Activated CD4-positive, alpha-beta T cell treated with anti-CD3 and anti-CD28 coated beads, Interleukin-2, amount 10 ng/mL, durations not matched to agents 24 days and 14 days (primary cell): ENCODE measurements around the gene STUB1. TPM values are rescaled to one million over a fixed set of nuclear protein-coding genes. Genes with fewer than 3 reads are reported as not detected.

Source experiments
- DNase-seq: peaks from one replicate; pipeline ENCODE4 v3.0.0; 2022
- H3K27ac Mint-ChIP-seq: one replicate; pipeline ENCODE4 v1.8.0; 2022; ENCODE audit warnings: mild to moderate bottlenecking, mixed read lengths
- H3K27me3 Mint-ChIP-seq: one replicate; pipeline ENCODE4 v1.8.0; 2022; ENCODE audit warnings: mixed read lengths
- H3K36me3 Mint-ChIP-seq: one replicate; pipeline ENCODE4 v1.8.0; 2022; ENCODE audit warnings: low read depth, mild to moderate bottlenecking, mixed read lengths
- H3K4me1 Mint-ChIP-seq: one replicate; pipeline ENCODE4 v1.8.0; 2021; ENCODE audit warnings: mixed read lengths
- H3K4me3 Mint-ChIP-seq: one replicate; pipeline ENCODE4 v1.8.0; 2022; ENCODE audit warnings: mild to moderate bottlenecking, moderate library complexity, mixed read lengths
- H3K9me3 Mint-ChIP-seq: one replicate; pipeline ENCODE4 v1.8.0; 2021; ENCODE audit warnings: mixed read lengths
- intact Hi-C: fragments of 100-400 bp; cut with micrococcal nuclease; formaldehyde crosslinking; loops from one replicate; pipeline ENCODE4 v1.15.1; 2023
- total RNA-seq: library from RNA; stranded (reverse); gene quantifications from 2 replicates; pipeline ENCODE4 v1.2.3, GENCODE V29; 2022

STUB1 gene
- total RNA-seq, 1 donor from 2014 or later, result 93.8 TPM

DNA sequence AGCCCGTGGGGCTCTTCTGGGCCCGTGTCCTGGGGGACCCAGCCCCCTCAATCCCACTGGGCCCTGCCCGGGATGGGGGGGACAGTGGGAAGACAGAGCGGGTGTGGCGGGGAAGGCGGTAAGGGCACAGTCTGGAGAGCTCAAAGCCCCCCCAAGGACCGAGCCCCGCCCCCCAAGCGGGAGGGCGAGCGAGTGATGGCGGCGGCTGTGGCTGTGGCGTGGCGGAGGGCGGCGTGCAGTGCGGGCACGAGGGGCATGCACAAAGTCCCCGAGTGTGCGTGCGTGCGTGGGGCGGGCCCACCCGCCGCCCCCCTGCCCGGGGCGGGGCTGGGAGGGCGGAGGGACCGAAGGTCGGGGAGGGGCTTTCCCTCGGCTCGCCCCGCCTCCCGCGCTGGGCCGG is 13.6 kb downstream of the STUB1 start:
- Mint-ChIP-seq H3K27me3 (peaks cover 17% of the 10 kb centered on the region), H3K36me3 (no peaks in the 10 kb centered on the region), H3K4me1 (peaks cover 16% of the 10 kb centered on the region), H3K9me3 (peaks cover 4% of the 10 kb centered on the region), H3K4me3 (peak overlapping the region; percentile 65), H3K27ac (no peak overlapping the region)
- intact Hi-C loops, result no loop called here
- no peak for DNase-seq

DNA sequence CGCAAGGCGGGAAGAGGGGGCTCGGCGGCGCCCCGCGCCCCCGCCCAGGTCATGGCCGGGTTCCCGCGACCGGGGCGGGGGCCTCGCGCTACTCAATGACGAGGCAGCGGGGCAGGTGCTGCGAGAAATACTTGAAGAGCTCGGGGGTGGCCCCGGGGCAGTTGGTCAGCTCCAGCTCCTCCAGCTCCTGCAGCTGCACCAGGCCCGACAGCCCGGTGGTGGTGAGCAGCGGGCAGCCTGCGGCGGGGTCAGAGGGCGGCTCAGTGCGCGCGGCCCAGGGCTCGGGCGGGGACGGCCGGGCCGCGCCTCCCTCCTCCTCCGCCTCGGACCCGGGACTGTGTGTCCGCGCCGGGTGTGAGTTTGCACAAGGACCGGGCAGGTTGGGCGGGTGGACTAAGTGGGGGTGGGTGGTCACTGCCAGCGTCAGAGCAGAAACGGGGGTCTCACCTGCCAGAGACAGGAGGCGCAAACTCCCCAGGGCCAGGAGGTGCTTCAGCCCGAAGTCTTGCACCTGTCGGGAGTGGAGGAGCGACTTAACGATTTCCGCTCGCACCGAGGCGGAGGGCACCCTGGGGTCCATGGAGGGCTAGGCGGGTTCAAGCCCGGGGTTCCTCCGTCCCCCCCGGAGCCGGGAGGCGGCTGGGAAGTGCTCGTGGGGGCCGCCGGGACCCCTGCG is 14.1 kb downstream of the STUB1 start:
- H3K36me3 Mint-ChIP-seq, result no peaks in the 10 kb centered on the region
- intact Hi-C loops, result no loop called here
- peaks cover 4% of the 10 kb centered on the region for H3K9me3 Mint-ChIP-seq
- no peak overlapping the region for H3K27ac Mint-ChIP-seq
- peak overlapping the region; percentile 71 for H3K4me3 Mint-ChIP-seq
- no peak for DNase-seq
- peaks cover 16% of the 10 kb centered on the region for H3K4me1 Mint-ChIP-seq
- H3K27me3 Mint-ChIP-seq, result peaks cover 17% of the 10 kb centered on the region

DNA sequence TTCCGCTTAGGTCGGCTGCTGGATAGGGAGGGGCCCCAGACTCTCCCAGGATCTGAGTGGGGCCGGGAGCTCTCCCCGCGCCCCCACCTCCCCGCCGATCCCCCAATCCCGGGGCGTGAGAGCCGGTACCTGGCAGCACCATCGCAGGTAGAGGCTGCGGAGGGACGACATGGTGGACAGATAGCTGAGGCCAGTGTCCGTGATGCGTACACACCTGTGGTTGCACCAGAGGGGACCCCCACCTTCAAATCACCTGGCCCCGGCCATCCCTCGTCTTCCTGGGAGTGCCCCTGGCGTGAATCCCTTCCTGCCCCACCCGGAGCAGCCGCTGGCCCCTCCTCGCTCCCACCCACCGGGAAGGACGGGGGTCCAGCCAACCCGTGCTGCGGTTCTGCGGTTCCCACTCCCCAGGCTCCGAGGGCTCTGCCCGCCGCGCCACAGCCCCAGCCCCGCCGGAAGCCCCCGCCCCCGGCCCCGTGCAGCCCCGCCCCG is 14.7 kb downstream of the STUB1 start:
- H3K27me3 Mint-ChIP-seq, result peaks cover 18% of the 10 kb centered on the region
- no peak overlapping the region for H3K27ac Mint-ChIP-seq
- H3K36me3 Mint-ChIP-seq, result no peaks in the 10 kb centered on the region
- intact Hi-C loops, result no loop called here
- H3K4me3 Mint-ChIP-seq, result peak overlapping the region; percentile 85
- no peak for DNase-seq
- peaks cover 4% of the 10 kb centered on the region for H3K9me3 Mint-ChIP-seq
- peaks cover 15% of the 10 kb centered on the region for H3K4me1 Mint-ChIP-seq

DNA sequence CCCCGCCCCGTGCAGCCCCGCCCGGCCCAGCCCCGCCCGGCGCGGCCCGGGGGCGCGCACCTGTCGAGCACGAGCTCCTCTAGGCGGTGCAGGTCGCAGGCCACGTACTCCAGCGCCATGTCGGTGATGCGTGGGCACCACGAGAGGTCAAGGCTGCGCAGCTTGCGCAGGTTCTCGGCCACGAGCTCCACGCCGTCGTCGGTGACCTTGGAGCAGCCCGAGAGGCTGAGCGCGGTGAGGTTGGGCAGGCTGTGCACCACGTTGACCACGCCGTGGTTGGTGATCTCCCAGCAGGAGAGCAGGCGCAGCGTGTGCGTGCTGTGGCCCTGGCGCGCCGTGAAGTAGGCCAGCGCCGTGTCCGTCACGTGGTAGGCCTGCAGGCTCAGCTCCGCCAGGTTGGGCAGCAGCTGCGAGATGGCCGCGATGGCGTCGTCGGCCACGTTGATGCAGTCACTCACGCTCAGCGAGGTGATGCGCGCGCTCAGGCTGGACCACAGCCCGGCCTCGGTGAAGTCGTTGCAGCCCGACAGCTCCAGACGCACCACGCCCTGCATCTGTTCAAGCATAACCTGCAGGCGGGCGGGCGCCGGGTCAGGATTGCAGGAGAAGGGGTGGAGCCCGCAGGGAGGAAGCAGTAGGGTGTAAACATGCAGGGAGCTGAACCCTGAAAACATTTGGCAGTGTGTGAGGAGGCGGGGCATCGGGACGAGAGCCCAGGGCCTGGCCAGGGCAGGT is 15.3 kb downstream of the STUB1 start:
- intact Hi-C loops, result no loop called here
- H3K4me1 Mint-ChIP-seq, result peaks cover 15% of the 10 kb centered on the region
- DNase-seq, result peak; percentile 92
- peak overlapping the region; percentile 85 for H3K4me3 Mint-ChIP-seq
- H3K27me3 Mint-ChIP-seq, result peaks cover 20% of the 10 kb centered on the region
- H3K27ac Mint-ChIP-seq, result peak overlapping the region; percentile 87
- no peaks in the 10 kb centered on the region for H3K36me3 Mint-ChIP-seq
- H3K9me3 Mint-ChIP-seq, result peaks cover 4% of the 10 kb centered on the region

DNA sequence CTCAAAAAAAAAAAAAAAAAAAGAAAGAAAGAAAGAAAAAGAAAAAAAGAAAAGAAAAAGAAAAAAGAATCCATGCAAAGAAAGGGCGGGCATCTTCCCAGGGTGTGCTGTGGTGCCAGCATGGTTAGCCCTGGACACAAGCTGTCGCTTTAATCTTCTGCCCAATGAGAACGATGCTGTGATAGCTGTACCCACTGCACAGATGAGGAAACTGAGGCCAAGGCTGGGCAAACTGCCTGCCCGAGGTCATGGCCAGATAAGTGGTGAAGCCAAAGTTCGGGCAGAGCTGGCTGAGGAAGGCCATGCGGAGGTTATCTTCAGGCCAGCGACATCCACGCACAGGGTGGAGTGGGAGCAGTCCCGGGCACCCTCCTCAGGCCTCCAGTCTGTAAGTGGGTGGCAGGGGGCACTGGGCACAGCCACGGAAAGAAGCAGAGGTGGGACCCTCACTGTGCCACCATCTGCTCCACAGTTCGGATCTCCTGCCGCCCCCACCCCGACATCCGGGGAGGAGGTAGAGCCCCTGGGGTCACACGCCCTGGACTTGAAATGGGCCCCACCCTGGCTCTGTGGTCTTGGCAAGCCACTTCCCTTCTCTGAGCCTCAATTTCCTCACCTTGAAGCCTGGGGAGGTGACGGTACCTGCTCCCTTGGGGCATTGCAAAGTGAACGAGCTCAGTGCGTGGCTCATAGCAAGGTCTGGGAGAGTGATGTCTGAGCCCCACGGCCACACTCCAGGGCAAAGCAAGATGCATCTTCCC is 18.9 kb downstream of the STUB1 start:
- Mint-ChIP-seq H3K27ac (no peak overlapping the region), H3K4me1 (peaks cover 7% of the 10 kb centered on the region), H3K9me3 (no peaks in the 10 kb centered on the region), H3K27me3 (peaks cover 28% of the 10 kb centered on the region), H3K4me3 (peak overlapping the region; percentile 34), H3K36me3 (no peaks in the 10 kb centered on the region)
- DNase-seq, result peak; percentile 66
- intact Hi-C loops, result no loop called here

DNA sequence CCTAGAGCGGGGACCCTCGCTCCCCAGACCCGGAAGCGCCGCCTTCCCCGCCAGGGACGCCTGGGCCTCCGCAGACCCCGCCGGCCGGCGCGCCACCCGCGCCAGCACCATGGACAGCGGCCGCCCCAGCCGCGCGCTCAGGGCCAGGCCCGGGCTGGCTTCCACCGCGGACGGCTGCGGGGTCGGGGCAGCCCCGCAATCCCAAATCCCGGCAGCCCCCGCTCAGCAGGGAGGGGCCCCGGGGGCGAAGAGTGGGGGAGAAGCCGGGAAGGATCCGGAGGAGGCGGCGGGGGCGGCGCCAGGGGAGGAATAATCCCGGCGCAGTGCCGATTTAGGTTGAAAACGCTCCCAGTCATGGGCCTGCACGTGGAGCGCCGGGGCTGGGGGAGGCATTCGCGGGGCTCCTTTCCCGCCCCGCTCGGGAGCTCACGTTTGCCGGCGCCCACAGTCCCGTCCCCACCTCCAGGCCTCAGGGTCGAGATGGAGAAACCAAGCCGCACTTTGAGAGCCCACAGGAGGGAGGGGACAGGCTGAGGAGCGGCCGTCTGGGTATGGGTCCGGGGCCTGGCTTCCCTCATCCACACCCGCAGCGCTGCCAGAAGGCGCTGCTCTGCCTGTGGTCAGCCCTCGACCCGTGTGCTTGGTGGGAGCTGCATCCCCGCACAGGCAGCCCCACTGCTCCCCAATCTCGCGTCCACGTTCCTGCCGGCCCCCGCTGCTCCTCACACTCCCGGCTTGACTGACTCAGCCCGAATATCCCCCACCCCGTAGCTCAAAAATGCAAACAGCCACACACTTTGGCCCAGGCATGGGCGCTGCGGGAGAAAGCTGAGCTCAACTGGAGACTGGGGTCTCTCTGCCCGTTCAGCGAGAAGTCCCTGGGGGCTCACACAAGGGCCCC is 20.7 kb downstream of the STUB1 start:
- Mint-ChIP-seq H3K4me1 (peaks cover 4% of the 10 kb centered on the region), H3K27me3 (peaks cover 28% of the 10 kb centered on the region), H3K4me3 (no peak overlapping the region), H3K27ac (no peak overlapping the region), H3K36me3 (no peaks in the 10 kb centered on the region), H3K9me3 (no peaks in the 10 kb centered on the region)
- DNase-seq, result peak; percentile 90
- intact Hi-C loops, result no loop called here

DNA sequence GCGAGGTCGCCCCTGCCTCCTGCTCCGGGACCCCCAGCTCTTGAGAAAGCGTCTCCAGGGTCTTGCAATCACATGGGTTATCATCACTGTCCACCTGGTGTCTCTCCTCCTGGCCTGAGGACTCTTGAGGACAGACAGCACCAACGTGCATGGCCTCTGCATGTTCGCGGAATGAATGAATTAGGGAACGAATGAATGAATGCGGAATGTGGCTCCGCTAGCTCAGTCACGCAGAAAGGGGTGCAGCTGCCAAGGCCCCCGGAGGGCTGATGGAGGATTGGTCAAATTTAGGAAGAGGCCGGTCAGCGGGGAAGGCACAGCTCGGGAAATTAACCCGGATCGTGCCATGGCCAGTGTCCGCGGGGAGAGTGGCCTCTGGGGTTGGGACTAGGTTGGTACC is 22.1 kb downstream of the STUB1 start:
- H3K36me3 Mint-ChIP-seq, result no peaks in the 10 kb centered on the region
- intact Hi-C loops, result no loop called here

DNA sequence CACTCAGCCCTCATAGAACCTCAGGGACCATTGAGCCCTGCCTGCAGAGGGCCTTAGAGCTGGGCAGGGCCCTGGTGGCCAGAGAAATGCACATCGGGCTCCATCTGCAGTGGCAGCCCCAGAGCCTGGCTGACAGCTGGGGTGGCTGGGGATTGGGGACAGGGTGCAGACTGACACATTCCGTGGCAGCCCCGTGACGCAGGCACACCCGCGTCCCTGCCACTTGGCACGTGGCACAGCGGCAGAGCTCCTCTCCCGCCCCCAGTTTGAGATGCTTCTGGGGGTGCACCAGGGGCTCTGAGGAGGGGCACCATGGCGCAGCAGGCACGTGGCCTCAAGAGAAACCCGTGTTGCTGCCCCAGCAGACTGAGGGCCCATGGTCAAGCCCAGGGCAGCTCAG is 23.2 kb downstream of the STUB1 start:
- Mint-ChIP-seq H3K27me3 (peaks cover 47% of the 10 kb centered on the region), H3K36me3 (no peaks in the 10 kb centered on the region), H3K4me1 (peaks cover 2% of the 10 kb centered on the region), H3K4me3 (no peak overlapping the region), H3K27ac (no peak overlapping the region), H3K9me3 (no peaks in the 10 kb centered on the region)
- no peak for DNase-seq
- intact Hi-C loops, result no loop called here

More for the DNA sequence above, 22.1 kb downstream of the STUB1 start:
- no peaks in the 10 kb centered on the region for H3K9me3 Mint-ChIP-seq
- no peak overlapping the region for H3K27ac Mint-ChIP-seq
- H3K27me3 Mint-ChIP-seq, result peaks cover 39% of the 10 kb centered on the region
- H3K4me3 Mint-ChIP-seq, result no peak overlapping the region
- DNase-seq, result no peak
- H3K4me1 Mint-ChIP-seq, result peaks cover 2% of the 10 kb centered on the region

DNA sequence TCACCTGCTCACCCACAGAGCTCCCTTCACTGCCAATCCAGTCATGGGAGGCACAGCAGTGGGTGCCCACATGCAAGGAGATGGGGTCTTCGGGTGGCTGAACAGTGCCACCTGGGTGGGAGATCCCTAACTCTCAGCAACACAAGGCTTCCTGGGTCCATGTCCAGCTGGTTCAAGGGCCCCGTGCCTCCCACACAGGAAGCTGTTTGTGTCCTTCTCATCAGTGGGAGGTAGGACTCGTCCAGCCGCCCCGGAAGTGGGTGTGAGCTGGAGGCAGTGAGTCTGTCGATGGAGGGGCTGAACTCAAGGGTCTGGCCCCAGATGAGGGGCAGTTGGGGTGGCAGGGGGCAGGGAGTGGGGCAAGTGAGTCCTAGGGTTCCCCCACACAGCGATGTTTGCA is 23.8 kb downstream of the STUB1 start:
- Mint-ChIP-seq H3K27me3 (peaks cover 48% of the 10 kb centered on the region), H3K4me1 (peaks cover 2% of the 10 kb centered on the region), H3K36me3 (no peaks in the 10 kb centered on the region), H3K9me3 (no peaks in the 10 kb centered on the region), H3K4me3 (no peak overlapping the region), H3K27ac (no peak overlapping the region)
- no peak for DNase-seq
- intact Hi-C loops, result no loop called here

DNA sequence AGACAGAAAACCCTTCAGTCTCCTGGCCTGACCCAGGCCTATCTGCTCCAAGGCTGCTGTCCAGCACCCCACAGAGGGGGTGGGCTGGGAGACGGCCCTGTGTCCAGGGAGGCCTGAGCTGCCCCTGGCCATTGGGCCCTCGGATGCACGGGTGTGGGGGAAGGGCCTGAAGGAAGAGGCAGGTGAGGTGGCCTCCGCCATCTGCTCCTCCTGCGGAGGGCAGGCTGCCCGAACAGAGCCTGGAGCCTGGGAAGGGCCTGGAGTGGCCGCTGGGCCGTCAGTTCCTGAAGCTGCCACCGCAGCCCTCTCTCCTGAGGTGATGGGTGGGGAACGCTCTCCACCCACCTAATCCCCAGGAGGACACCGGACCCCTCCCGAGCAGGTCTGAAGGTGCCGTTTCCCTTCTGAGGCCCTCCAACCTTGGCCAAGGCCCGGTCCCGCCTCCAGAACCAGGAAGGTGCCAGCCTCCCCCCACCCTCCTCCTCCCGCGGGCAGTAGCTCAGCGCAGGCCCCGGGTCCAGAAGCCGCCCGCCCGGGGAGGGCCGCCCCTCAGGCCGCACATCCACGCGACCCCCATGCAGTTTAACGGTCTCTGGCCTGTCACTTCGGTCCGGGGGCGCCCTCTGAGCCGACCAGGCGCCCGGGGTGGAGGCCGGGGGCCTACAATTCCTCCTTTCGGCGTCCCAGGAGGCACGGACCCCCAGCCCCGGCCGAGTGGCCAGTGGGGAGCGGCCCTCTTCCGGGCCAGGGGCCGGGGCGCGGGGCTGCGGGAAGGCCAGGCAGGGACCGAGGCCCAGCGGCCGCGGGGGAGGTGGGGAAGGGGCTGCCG is 24.6 kb downstream of the STUB1 start:
- intact Hi-C loops, result no loop called here
- Mint-ChIP-seq H3K4me3 (no peak overlapping the region), H3K27me3 (peaks cover 47% of the 10 kb centered on the region), H3K9me3 (no peaks in the 10 kb centered on the region), H3K4me1 (no peaks in the 10 kb centered on the region), H3K36me3 (no peaks in the 10 kb centered on the region), H3K27ac (no peak overlapping the region)
- no peak for DNase-seq

DNA sequence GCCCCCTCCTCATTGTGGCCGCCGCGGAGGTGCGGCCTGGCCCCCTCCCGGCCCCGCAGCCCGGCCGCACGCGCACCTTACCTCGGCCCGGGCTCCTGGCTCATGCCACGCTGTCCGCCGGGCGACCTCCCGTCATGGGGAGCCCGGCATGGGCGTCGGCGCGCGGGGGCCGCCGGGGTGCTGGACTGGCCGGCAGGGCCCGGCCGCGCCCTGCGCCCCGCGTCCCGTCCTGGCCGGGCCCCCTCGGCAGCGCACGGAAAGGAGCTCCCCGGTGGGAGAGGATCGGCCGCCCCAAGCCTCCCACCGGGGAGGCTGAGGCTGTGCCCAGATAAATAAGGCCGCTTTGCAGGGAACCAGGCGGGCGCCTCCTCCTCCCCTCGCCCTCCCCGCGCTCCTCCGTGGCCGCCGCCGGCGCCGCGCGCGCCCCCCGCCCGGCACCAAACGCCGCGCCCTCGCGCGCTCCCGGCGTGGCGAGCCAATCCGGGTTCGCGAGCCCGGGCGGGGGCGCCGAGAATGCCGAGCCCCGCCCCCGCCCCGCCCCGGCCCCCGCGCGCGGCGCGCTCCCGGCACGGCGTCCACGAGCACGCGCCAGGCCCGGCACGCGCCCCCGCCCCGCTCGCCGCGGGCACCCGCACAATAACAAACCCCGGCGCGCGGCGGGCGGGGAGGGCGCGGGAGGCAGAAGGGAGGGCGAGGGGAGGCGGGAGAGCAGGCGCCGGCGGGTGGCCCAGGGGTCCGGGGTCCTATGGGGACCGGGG is 25.4 kb downstream of the STUB1 start, which contains the start of gene FBXL16:
FBXL16 (minus strand) TSS at position 371 of the 758 bp plus-strand sequence. CDS start 8,396 bp downstream, outside the sequence.
- Mint-ChIP-seq H3K9me3 (no peaks in the 10 kb centered on the region), H3K4me3 (peak within 1 kb of the TSS; percentile 17), H3K36me3 (no peaks in the 10 kb centered on the region), H3K27ac (no peak within 1 kb of the TSS), H3K27me3 (peaks cover 47% of the 10 kb centered on the region), H3K4me1 (no peaks in the 10 kb centered on the region)
- DNase-seq, result peak; percentile 74
- intact Hi-C loops, result no loop called here
